GM18499 (cell line): ENCODE measurements around the gene LIN7A.
"Not testable (repeated sequence)": the region's sequence is repeated elsewhere in the genome, so short reads cannot be mapped to it uniquely, and the experiment has no call there.

ENCODE experiments used
- ATAC-seq: cut with Tn5 transposase; IDR thresholded peaks from one replicate; pipeline ENCODE4 v1.9.1; 2021; ENCODE audit warnings: moderate number of reproducible peaks; ENCODE audit not compliant: insufficient read depth, unreplicated experiment

Gene LIN7A

GRCh38 chr12:80924437-80924836, 13.3 kb downstream of the LIN7A start:
- ATAC-seq = no peak

GRCh38 chr12:80920006-80920405, 17.7 kb downstream of the LIN7A start:
- ATAC-seq = no peak

DNA sequence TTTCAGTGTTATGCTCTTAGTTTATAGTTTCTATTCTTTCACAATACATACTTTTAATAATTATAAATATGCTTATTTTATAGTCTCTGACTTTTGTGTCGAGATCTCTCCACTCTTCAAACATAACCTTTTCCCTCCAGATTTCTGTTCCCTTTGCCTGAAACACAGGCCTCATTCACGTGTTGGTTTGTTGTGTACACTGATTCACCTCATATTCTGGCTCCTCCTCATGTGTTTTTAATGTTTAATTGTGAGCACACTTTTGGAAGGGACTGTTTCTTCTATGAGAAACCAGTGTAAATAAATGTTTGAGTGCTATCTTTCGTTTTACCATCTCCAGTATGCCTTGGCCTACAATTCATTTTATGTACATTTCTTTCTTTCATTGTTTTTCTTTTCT, 20.1 kb downstream of the LIN7A start:
- no peak for ATAC-seq

- ATAC-seq = no peak
Measured at GRCh38 chr12:80912901-80913770, 24.6 kb downstream of the LIN7A start.

DNA sequence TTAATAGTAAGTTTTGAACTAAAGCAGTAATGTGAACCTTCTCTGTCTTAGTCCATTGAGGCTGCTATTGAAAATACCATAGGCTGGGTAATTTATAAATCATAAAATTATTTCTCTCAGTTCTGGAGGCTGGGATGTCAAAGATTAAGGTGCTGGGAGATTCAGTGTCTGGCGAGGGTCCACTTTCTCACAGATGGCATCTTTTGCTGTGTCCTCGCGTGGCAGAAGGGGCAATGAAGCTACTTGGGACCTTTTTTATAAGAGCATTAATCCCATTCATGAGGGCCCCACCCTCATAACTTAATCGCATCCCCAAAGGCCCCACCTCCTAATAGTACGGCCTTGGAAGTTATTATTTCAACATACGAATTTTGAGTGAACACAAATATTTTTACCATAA, 28.4 kb downstream of the LIN7A start:
- no peak for ATAC-seq

DNA sequence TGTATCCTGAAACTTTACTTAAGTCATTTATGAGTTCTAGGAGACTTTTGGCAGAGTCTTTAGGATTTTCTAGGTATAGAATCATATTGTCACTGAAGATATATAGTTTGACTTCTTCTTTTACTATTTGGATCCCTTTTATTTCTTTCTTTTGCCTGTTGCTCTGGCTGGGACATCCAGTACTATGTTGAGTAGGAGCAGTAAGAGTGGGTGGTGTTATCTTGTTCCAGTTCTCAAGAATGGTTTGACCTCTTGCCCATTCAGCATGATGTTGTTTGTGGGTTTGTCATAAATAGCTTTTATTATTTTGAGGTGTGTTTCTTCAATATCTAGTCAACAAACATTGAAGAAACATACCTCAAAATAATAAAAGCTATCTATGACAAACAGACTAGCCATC, 35.0 kb downstream of the LIN7A start:
- ATAC-seq = no peak

- ATAC-seq = no peak
Measured at GRCh38 chr12:80901661-80902060, 36.1 kb downstream of the LIN7A start.

- ATAC-seq = no peak
Measured at GRCh38 chr12:80895240-80895639, 42.5 kb downstream of the LIN7A start.

DNA sequence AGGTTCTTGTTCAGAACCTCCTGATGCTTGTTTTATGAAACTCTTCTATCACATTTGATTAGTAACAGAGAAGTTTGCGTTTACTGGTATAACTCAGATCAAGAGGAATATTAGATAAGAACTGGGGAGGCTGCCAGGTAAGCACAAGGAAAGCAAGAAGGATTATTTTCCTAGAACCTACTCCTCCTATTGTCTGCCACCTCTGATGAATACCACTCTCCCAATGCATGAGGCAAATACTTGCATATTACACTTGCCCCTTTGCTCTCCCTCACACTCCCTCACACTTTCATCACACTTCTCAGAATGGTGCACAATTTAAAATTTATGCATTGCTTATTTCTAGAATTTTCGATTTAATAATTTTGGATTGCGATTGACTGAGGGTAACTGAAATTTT, 43.6 kb downstream of the LIN7A start:
- ATAC-seq = no peak

GRCh38 chr12:80892597-80893445, 44.9 kb downstream of the LIN7A start:
- ATAC-seq = peak; percentile 69

GRCh38 chr12:80884651-80885050, 53.1 kb downstream of the LIN7A start:
- ATAC-seq = no peak

DNA sequence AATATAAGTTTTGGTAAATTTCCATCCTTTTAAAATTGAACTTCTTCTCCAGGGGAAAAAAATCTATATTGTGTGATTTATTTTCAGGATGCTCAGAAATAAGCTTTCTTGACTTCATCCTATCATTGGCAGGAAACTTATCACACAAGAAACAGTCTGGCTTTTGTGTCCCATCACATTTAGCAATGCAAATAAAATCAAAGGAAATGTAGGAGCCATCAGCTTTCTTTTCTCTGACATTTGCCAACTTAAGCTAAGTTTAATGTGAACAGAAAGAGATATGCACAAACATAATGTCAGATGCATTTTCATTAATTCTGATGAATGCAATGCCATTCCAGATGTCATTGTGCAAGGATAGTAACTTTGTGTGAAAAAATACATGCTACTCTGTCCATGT, 56.6 kb downstream of the LIN7A start:
- ATAC-seq = no peak

DNA sequence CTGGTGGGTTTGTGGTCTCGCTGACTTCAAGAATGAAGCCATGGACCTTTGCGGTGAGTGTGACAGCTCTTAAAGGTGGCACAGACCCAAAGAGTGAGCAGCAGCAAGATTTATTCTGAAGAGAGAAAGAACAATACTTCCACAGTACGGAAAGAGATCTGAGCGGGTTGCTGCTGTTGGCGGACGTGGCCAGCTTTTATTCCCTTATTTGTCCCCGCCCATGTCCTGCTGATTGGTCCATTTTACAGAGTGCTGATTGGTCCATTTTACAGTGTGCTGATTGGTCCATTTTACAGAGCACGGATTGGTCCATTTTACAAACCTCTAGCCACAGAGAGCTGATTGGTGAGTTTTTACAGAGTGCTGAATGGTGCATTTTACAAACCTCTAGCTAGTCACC, 59.3 kb downstream of the LIN7A start:
- not testable (repeated sequence) for ATAC-seq

DNA sequence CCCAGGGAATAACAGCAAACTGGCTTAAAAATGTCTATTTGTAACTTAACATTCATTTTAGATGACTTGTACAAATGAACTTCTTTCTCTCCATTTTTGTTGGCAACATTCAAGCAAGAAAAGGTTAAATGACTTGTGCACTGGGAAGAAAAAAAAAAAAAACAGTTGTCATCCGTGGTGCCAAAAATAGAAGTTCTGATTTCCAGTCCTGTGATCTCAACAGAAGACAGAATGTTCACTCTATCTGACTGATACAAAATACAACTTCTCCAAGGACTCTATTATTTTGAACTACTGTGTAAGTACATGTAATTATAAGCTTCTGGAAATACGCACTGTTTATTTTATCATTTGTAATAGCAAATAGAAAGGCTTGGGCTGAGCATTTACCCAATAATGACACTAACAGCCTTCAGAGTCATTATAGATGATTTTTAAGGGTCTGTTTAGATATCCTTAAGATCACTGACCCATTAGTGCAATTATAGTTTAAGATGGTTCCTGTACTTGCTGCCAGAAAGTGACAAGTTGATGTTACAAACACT, 59.9 kb downstream of the LIN7A start:
- no peak for ATAC-seq

GRCh38 chr12:80872053-80872452, 65.7 kb downstream of the LIN7A start:
- ATAC-seq = no peak

DNA sequence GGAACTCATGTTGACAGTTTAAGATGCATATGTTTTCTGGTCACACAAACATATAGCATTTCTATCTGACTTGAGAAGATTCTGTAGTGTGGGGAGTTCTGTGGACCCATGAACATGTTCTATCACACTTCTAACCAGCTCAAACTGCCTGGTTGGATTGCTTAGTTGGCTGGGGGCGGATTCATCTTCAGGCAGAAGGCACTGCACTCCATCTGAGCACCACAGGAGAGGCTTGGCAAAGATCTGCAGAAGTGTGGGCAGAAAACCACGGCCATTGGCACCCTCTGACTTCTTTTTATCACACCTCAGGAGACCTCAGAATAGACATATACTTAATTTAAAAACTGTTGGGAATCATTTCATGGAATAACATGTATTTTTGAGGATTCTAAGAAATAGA, 68.5 kb downstream of the LIN7A start:
- no peak for ATAC-seq

GRCh38 chr12:80868576-80868975, 69.2 kb downstream of the LIN7A start:
- no peak for ATAC-seq

GRCh38 chr12:80867941-80868340, 69.8 kb downstream of the LIN7A start:
- no peak for ATAC-seq

DNA sequence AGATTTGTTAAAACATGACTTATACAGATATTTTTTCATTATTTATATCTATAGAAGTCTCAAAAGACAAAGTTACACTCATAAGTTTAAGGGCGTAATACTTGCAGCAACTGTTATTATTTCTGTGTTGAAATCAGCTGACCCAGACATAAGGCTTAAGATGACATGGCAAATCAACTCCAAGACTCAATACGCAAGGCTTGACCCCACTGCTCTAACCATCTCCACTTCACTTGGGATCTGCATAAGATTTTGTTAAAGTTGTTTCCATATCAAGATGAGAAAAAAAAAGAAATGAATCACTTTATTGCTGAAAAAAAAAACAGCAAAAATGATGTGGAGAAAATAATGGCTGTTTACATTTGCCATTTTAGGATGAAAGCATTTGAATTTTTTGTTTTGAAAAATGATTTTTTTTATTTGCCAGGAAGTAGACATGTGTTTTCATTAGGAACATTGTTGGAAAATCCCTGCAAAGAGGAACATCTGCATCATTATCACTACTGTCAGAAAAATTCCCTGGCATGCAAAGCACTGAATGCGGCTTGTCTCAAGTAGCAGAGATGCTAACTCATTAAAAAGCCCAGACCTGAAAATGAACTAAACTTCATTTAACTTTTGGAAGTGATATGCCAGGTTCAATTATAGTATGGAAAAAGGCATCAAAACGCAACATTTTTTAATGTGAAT, 73.5 kb downstream of the LIN7A start:
- no peak for ATAC-seq

DNA sequence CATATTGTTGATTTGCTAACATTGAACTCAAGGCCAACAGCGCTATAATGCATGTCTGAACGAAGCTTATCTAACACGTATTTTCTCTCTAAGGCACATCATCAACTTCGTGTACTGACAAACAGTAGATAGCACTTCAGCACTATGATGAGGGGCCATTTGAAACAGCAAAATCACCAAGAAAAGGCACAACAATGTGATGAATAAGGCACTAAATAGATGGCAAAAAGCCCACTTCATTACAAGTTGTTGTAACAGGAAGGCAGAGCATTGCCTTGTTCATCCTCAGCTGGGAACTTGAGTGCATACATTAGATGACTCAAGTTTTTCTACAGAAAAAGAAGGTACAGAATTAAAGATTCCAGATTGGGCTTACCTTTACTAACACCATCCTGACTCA, 75.2 kb downstream of the LIN7A start:
- ATAC-seq = no peak
